HG03457 (cell line): ENCODE results near the gene EEF1AKMT2.

Experiments
- ATAC-seq: cut with Tn5 transposase; IDR thresholded peaks from one replicate; pipeline ENCODE4 v1.9.1; 2021; ENCODE audit warnings: moderate number of reproducible peaks; ENCODE audit not compliant: unreplicated experiment

Gene EEF1AKMT2

GRCh38 chr10:124723826-124724225, 67.9 kb downstream of the EEF1AKMT2 start:
- ATAC-seq, result no peak

GRCh38 chr10:124722798-124723783, 68.6 kb downstream of the EEF1AKMT2 start:
- peak; percentile 52 for ATAC-seq

- ATAC-seq, result no peak
Observed at GRCh38 chr10:124721330-124722045, 70.2 kb downstream of the EEF1AKMT2 start.

- peak; percentile 31 for ATAC-seq
Observed at GRCh38 chr10:124719213-124719851, 72.4 kb downstream of the EEF1AKMT2 start.

- peak; percentile 60 for ATAC-seq
Observed at GRCh38 chr10:124717911-124718741, 73.6 kb downstream of the EEF1AKMT2 start.

- ATAC-seq, result no peak
Observed at GRCh38 chr10:124717041-124717757, 74.5 kb downstream of the EEF1AKMT2 start.

GRCh38 chr10:124716369-124716768, 75.3 kb downstream of the EEF1AKMT2 start:
- ATAC-seq, result no peak

- no peak for ATAC-seq
Observed at GRCh38 chr10:124715439-124715838, 76.2 kb downstream of the EEF1AKMT2 start.

- no peak for ATAC-seq
Observed at GRCh38 chr10:124713679-124714255, 77.9 kb downstream of the EEF1AKMT2 start.

- no peak for ATAC-seq
Observed at GRCh38 chr10:124712704-124713407, 78.8 kb downstream of the EEF1AKMT2 start.

GRCh38 chr10:124711145-124711544, 80.5 kb downstream of the EEF1AKMT2 start:
- no peak for ATAC-seq

GRCh38 chr10:124710266-124710881, 81.3 kb downstream of the EEF1AKMT2 start:
- no peak for ATAC-seq

GRCh38 chr10:124709861-124710260, 81.8 kb downstream of the EEF1AKMT2 start:
- ATAC-seq, result no peak

- ATAC-seq, result no peak
Observed at GRCh38 chr10:124708922-124709520, 82.7 kb downstream of the EEF1AKMT2 start.

GRCh38 chr10:124708246-124708779, 83.4 kb downstream of the EEF1AKMT2 start:
- no peak for ATAC-seq
